WI38 (cell line): Measurements from ENCODE around the gene GPR149.

ENCODE experiments used
- H3K4me3 ChIP-seq: 2 replicates; pipeline ENCODE4 v1.5.1; 2011; ENCODE audit warnings: low read depth, mild to moderate bottlenecking, control low read depth, low read length
- TF ChIP-seq, protein P1 (sequence below): IDR thresholded peaks from 2 replicates; pipeline ENCODE4 v1.5.1; 2012; ENCODE audit warnings: low read depth, mild to moderate bottlenecking, control low read depth, low read length

The GPR149 gene

DNA sequence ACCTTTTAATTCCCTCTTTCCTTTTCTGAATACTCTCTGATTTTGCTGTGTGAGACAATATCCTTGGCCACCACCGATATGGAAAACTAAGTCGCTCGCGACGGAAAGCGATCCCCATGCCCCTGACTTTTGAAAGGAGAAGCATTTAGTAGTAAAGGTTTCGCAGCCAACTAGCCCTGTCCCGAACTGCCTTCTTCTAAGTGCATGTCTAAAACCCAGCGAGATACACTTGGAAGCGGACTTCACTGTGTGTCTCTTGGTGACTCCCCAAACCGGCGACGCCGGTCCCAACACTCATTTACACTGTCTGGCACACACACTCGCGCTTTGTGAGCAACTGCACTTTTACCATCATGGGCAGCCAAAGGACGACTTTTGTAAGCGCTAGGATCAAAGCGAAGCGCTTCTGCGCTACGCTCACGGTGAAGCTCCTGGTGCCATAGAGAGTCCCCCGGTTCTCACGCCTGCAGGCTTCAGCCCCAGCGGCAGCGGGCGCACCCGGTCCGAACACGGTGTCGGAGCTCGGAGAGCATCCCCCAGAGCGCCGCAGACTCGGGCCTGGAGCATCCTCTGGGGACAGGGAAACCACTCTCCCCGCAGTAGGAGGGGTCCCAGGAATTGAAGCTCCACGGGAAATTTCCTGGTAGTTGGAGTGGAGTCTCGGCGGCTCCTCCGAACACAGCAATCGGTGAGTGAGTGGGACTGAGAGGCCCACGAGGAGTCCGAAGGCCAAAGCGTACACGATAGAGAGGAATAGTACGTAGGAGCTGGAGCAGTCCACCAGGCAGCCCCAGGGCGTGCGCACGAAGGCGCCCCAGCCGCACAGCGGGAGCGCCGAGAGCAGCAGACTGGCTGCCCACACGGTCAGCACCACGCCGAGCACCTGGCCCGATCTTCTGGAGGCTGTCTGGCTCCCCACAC lies 1.4 kb downstream of the GPR149 start:
- TF ChIP-seq, protein P1, sequence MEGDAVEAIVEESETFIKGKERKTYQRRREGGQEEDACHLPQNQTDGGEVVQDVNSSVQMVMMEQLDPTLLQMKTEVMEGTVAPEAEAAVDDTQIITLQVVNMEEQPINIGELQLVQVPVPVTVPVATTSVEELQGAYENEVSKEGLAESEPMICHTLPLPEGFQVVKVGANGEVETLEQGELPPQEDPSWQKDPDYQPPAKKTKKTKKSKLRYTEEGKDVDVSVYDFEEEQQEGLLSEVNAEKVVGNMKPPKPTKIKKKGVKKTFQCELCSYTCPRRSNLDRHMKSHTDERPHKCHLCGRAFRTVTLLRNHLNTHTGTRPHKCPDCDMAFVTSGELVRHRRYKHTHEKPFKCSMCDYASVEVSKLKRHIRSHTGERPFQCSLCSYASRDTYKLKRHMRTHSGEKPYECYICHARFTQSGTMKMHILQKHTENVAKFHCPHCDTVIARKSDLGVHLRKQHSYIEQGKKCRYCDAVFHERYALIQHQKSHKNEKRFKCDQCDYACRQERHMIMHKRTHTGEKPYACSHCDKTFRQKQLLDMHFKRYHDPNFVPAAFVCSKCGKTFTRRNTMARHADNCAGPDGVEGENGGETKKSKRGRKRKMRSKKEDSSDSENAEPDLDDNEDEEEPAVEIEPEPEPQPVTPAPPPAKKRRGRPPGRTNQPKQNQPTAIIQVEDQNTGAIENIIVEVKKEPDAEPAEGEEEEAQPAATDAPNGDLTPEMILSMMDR = no peak
- no peak overlapping the region for H3K4me3 ChIP-seq

DNA sequence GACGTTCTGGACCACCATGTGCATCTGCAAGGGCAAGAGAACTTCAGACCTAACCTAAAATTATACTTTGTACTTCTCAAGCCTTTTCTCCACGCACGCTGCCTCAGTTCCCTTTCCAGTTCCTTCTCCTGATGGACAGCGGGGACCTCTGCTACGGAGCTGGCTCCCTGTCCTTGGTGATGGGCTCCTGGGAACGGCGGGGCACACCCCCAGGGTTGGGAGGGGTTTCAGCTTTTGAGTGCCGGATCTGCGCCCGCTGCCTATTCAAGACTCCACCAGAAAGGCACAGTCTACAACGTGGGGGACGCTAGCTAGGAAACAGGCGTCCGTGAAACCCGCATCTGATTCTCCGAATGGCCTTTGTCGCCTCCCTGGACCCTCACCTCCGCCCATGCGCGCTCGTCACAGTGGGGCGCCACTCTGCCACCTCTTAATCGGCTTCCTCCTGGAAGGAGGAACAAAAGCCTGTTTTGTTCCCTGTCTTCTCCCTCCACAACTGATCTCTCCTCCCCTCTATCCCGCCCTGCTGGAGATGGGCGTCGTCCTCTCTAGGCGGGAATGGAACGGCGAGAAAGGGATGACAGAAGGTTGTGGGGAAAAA lies 2.2 kb downstream of the GPR149 start:
- H3K4me3 ChIP-seq = no peak overlapping the region
- TF ChIP-seq, protein P1 = no peak

DNA sequence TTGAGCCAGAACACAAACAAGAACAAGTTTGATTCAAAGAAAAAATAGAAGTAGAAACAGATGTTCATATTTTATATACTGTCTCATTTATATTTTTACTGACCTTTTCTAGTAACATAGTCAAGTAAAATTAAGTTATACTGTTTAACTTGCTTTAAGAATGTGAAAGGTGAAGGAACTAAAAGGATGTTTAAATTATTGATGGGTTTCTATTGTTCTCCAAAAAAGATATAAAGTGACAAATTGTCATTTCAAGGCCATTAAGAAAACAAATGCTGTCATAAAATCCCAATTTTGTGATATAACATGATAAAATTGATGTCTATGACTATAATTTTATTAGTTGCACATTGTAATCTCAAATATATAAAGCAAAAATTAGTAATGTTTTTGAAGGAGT lies 7.3 kb downstream of the GPR149 start:
- no peak overlapping the region for H3K4me3 ChIP-seq
- TF ChIP-seq, protein P1 = no peak

DNA sequence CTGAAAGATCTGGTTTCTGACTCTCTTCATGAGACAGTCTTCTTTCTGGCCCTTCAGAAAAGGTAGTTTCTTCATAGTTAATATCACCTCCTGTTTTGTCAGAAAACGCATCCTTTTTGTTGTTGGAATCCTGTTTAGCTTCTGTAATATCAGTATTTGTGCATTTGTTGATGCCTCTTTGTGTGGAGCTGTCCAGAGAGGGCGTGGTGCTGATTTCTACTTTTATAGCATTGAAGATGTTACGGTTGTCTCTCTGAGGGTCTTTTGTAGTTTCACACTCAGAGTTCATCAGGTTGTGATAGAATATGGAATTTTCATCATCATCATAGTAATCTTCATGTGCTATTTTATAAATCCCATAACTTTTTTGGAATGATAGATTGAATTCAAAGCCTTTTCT lies 8.9 kb downstream of the GPR149 start:
- H3K4me3 ChIP-seq = no peak overlapping the region
- TF ChIP-seq, protein P1 = no peak

DNA sequence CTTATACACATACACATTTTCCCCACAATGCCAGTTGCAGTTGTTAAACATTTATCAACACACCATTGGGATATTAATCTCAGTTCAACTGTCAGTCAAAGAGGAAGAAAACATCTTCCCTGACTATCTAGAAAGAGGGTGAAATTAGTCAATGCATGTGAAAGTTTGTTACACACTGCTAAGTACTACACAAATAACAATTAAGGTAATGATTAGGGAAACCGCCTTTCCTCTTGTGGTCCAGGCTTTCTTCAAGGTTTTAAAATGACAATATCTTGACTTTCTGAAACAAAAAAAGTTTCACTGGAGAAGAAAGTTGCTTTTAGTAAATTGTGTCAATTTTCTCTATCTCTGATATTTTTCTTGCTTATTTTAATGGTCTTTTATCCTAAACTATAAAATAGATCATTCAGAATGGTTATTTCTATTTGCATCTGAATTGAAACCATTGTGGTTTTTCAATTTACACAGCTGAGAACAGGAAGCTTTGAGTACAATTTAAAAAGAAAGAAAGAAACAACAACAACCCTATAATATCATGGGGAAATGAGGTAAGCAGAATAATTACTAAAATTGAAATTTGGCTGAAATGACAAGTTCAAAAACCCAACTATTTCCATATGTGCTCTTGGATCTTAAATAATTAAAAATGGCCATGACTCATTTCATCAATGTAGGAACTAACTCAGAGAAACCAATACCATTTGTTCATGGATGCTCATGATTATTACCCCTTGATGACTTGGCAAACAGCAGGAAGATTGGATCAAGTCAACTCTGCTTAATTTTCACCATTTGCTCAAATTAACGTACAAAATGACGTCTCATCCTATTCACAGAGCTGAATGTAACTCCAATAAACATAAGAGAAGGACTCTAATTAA lies 31.7 kb downstream of the GPR149 start:
- TF ChIP-seq, protein P1 = no peak
- H3K4me3 ChIP-seq = no peak overlapping the region

DNA sequence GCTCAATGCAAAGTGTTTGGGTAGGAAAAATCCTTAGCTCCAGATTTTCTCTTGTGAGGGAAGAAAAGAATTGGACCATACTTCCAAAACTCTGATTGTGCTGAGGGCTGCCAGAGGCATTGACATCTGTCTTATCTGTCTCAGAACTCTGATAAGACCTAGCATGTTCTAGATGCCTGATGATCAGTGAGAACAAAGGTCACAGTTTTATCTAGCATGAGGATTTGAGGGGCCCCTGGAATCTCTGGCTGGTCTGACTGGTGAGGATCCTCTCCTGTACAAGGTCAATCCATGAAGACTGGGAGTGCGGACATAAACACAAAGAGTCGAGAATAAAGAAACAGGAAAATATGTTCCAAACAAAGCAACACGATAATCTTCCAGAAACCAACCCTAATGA lies 40.1 kb downstream of the GPR149 start:
- no peak overlapping the region for H3K4me3 ChIP-seq
- TF ChIP-seq, protein P1 = no peak
